OCI-LY7 (cell line): ENCODE data around the gene KRT36. TPM values are rescaled to one million over a fixed set of nuclear protein-coding genes. Genes with fewer than 3 reads are reported as not detected.

Source experiments
- BruUV-seq: library from RNA; stranded (reverse); fragments of 400-500 nt; replicated peaks from 2 replicates; lab custom pipeline; 2021; lab: Mats Ljungman, UMichigan
- CTCF ChIA-PET: fragments of 300-600 bp; sonication (Branson Sonifier 250); formaldehyde crosslinking; loops from one replicate; lab custom pipeline; 2022; ENCODE audit warnings: antibody characterized with exemption; ENCODE audit not compliant: unreplicated experiment; lab: Charles Lee
- POLR2A ChIA-PET: fragments of 300-600 bp; sonication (Branson Sonifier 250); formaldehyde crosslinking; loops from one replicate; lab custom pipeline; 2022; ENCODE audit warnings: antibody characterized with exemption; lab: Charles Lee
- DNase-seq: peaks from one replicate; pipeline ENCODE4 v3.0.0-alpha.2; 2015; ENCODE audit warnings: low spot score
- H2AFZ ChIP-seq: fragments of 200-600 bp; sonication (generic), shearing (Covaris generic); 2 replicates; pipeline ENCODE4 v1.6.1; 2014; ENCODE audit warnings: mild to moderate bottlenecking, antibody characterized with exemption, low read length, moderate library complexity
- H3K27ac ChIP-seq: fragments of 200-600 bp; sonication (generic); 2 replicates; pipeline ENCODE4 v1.5.1; 2014; ENCODE audit warnings: mixed run types, low read depth, mild to moderate bottlenecking, moderate library complexity, low read length, inconsistent platforms; ENCODE audit not compliant: poor library complexity, severe bottlenecking
- H3K36me3 ChIP-seq: fragments of 200-600 bp; sonication (generic); 2 replicates; pipeline ENCODE4 v1.6.1; 2014; ENCODE audit warnings: mild to moderate bottlenecking, antibody characterized with exemption, low read length, moderate library complexity, mixed read lengths; ENCODE audit not compliant: insufficient read depth
- H3K4me1 ChIP-seq: fragments of 200-600 bp; sonication (generic); 2 replicates; pipeline ENCODE4 v1.5.1; 2014; ENCODE audit warnings: mild to moderate bottlenecking, low read length; ENCODE audit not compliant: insufficient read depth, poor library complexity, severe bottlenecking
- H3K4me2 ChIP-seq: fragments of 200-600 bp; sonication (generic); 2 replicates; pipeline ENCODE4 v1.6.1; 2014; ENCODE audit warnings: mild to moderate bottlenecking, low read length
- H3K4me3 ChIP-seq: fragments of 200-600 bp; sonication (generic); 2 replicates; pipeline ENCODE4 v1.5.1; 2014; ENCODE audit warnings: mild to moderate bottlenecking, low read depth, low read length; ENCODE audit not compliant: poor library complexity, severe bottlenecking
- H3K79me2 ChIP-seq: fragments of 200-600 bp; sonication (generic); 2 replicates; pipeline ENCODE4 v1.6.1; 2016; ENCODE audit warnings: low read depth, mild to moderate bottlenecking, low read length, moderate library complexity, mixed read lengths; ENCODE audit not compliant: insufficient read depth
- H3K9me2 ChIP-seq: fragments of 200-600 bp; sonication (generic); 2 replicates; pipeline ENCODE4 v1.6.1; 2016; ENCODE audit warnings: mild to moderate bottlenecking, low read length, mixed read lengths; ENCODE audit not compliant: insufficient read depth
- H3K9me3 ChIP-seq: fragments of 200-600 bp; sonication (generic); 2 replicates; pipeline ENCODE4 v1.6.1; 2014; ENCODE audit warnings: mild to moderate bottlenecking, mixed run types, low read length, mixed read lengths
- H4K20me1 ChIP-seq: fragments of 200-600 bp; sonication (generic); 2 replicates; pipeline ENCODE4 v1.6.1; 2014; ENCODE audit warnings: mild to moderate bottlenecking, antibody characterized with exemption, low read length, moderate library complexity, mixed read lengths; ENCODE audit not compliant: insufficient read depth
- CTCF ChIP-seq: fragments of 200-600 bp; sonication (generic); conservative IDR thresholded peaks from 2 replicates; pipeline ENCODE4 v1.5.1; 2014; ENCODE audit warnings: mild to moderate bottlenecking, antibody characterized with exemption, low read length, moderate library complexity, mixed read lengths
- EZH2phosphoT487 ChIP-seq: fragments of 200-600 bp; sonication (generic); IDR thresholded peaks from 2 replicates; pipeline ENCODE4 v1.6.1; 2018; ENCODE audit warnings: low read depth, borderline replicate concordance, mild to moderate bottlenecking, mixed run types, antibody characterized with exemption, low read length, moderate library complexity, mixed read lengths
- intact Hi-C: fragments of 100-400 bp; cut with micrococcal nuclease; formaldehyde crosslinking; loops from one replicate; pipeline ENCODE4 v1.10.0; 2022; ENCODE audit not compliant: unreplicated experiment
- total RNA-seq, 2 experiments: library from RNA; depleted of rRNA in 1 of 2; stranded (reverse); fragments of >200 nt in 1 of 2; shearing (Covaris generic) in 1 of 2; gene quantifications; 2 replicates each; pipeline ENCODE4 v1.2.3, GENCODE V29; 2014 to 2022

Gene KRT36
- total RNA-seq, 2 experiments from 2014 or later: not detected

GRCh38 chr17:41535764-41536481, 46.2 kb upstream of the KRT36 start:
- Histone ChIP-seq H2AFZ (no peak overlapping the region), H3K4me2 (no peak overlapping the region), H3K9me2 (no peaks in the 10 kb centered on the region), H4K20me1 (no peaks in the 10 kb centered on the region), H3K36me3 (no peaks in the 10 kb centered on the region), H3K79me2 (no peaks in the 10 kb centered on the region), H3K27ac (no peak overlapping the region), H3K9me3 (no peaks in the 10 kb centered on the region), H3K4me1 (no peaks in the 10 kb centered on the region), H3K4me3 (no peak overlapping the region)
- no peak for DNase-seq
- intact Hi-C loops: no loop called here
- ChIA-PET POLR2A (interaction anchor here (0.6 kb wide), 1 partner anchor 57 kb away, joined by 3 read pairs; no protein-coding TSS in a partner anchor), CTCF (no interaction called here)
- TF ChIP-seq CTCF (no peak), EZH2phosphoT487 (no peak)
- no TSS peak for BruUV-seq

GRCh38 chr17:41534899-41535546, 45.3 kb upstream of the KRT36 start:
- no peaks in the 10 kb centered on the region for H3K4me1 ChIP-seq
- no peak for DNase-seq
- no peaks in the 10 kb centered on the region for H3K79me2 ChIP-seq
- no peak for TF ChIP-seq EZH2phosphoT487
- CTCF ChIA-PET: no interaction called here
- no peaks in the 10 kb centered on the region for H3K36me3 ChIP-seq
- no peak overlapping the region for H3K27ac ChIP-seq
- intact Hi-C loops: no loop called here
- POLR2A ChIA-PET: interaction anchor here (0.6 kb wide), 1 partner anchor 56 kb away, joined by 3 read pairs; no protein-coding TSS in a partner anchor
- no peak overlapping the region for H2AFZ ChIP-seq
- no TSS peak for BruUV-seq
- no peak overlapping the region for H3K4me2 ChIP-seq
- H4K20me1 ChIP-seq: no peaks in the 10 kb centered on the region
- no peaks in the 10 kb centered on the region for H3K9me3 ChIP-seq
- H3K4me3 ChIP-seq: no peak overlapping the region
- H3K9me2 ChIP-seq: no peaks in the 10 kb centered on the region

GRCh38 chr17:41533613-41534012, 43.9 kb upstream of the KRT36 start:
- no peak overlapping the region for H3K4me3 ChIP-seq
- no peak overlapping the region for H2AFZ ChIP-seq
- DNase-seq: no peak
- no peaks in the 10 kb centered on the region for H3K9me3 ChIP-seq
- no peaks in the 10 kb centered on the region for H3K9me2 ChIP-seq
- TF ChIP-seq CTCF (no peak), EZH2phosphoT487 (no peak)
- no peaks in the 10 kb centered on the region for H3K36me3 ChIP-seq
- intact Hi-C loops: no loop called here
- no TSS peak for BruUV-seq
- POLR2A ChIA-PET: no interaction called here
- H3K79me2 ChIP-seq: no peaks in the 10 kb centered on the region
- H4K20me1 ChIP-seq: no peaks in the 10 kb centered on the region
- no peak overlapping the region for H3K4me2 ChIP-seq
- H3K27ac ChIP-seq: no peak overlapping the region
- no peaks in the 10 kb centered on the region for H3K4me1 ChIP-seq
- CTCF ChIA-PET: no interaction called here
